ENCODE data around the gene HDAC2.
"Not testable (repeated sequence)": the region's sequence is repeated elsewhere in the genome, so short reads cannot be mapped to it uniquely, and the experiment has no call there.

The HDAC2 gene

DNA sequence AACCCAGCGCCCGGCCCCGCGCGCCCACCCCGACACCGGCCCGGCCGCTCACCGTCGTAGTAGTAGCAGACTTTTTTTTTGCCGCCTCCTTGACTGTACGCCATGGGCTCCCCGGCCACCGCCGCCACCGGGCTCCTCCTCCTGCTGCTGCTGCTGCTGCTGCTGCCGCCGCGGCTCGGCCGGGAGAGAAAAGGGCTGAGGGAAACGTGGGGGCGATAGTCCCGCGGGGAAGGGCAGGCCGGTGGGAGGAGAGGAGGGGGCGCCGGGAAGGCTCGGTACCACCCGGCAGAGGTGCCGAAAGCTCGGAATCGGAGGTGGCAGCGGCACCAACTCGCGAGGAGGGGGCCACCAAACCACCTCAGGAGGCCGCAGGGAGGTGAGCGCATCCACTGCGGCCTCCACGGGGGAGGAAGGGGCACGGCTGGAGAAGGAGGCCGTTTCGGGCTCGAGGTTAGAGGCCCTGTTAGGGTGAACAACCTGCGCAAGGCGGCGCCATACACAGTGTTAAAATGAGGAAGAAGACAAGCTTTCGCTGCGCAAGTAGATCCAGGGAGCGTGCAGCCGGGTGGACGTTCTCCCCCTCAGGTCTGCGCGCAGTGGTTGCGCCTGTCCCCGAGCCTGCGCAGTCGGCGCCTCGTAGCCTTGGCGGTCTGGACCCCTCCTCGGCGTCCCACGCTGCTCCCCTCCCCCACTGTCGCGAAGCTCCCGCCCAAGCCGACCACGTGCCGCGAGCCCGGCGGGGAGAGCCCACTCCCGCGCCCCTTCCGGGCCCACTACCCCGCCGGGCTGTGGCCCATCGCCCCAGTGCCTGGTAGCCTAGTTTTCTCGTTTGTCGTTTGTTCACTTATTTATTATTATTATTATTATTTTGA is at the start of gene HDAC2:
TSS of gene HDAC2 (minus strand) at position 344 of the 872 bp plus-strand sequence. CDS start at position 104, 240 bp downstream.
- peak; percentile 61 to 94 (median 88) for DNase-seq
- intact Hi-C loops (cut with DNase I) = no loop called here

DNA sequence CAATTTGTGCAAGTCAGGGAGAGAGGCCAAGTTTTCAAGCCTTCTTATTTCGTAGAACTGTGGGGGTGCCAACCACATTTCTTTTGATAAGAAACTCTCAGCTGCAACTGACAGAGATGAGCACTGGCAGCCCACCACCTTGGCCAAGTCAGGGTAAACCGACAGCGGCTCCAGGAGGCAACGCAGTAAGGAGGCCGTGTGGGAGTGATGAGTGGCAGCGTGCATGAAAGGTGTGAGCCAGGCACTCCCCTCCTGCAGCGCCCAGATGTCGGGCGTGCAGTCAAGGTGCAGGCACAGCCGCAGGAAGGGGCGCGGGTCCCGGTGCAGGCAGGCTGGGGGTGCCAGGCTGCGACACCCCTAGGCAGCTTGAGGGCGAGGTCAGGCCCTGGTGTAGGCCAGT is 49.2 kb upstream of the HDAC2 start:
- intact Hi-C loops (cut with DNase I) = no loop called here
- peak in 36 of 42 donors; percentile 19 to 91 (median 58) for DNase-seq

DNA sequence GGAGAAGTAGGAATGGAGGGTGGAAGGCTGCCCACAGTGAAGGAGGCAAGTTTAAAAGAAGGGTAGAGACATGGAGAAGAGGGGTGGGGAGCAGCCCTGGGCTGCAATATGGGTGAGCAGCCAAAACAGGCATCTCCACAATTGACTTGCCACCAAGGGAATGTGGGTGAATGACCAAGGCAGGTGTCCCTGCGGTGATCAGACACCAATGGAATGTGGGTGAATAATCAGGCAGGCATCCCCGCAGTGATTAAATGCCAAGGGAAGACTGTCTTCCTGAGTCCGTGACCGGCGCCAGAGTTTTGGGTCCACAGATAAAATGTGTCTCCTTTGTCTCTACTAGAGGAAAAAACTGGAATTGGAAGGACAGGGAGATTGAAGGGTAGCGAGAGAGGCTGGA is 46.2 kb upstream of the HDAC2 start:
- intact Hi-C loops (cut with DNase I); DNase-seq: not testable (repeated sequence)

DNA sequence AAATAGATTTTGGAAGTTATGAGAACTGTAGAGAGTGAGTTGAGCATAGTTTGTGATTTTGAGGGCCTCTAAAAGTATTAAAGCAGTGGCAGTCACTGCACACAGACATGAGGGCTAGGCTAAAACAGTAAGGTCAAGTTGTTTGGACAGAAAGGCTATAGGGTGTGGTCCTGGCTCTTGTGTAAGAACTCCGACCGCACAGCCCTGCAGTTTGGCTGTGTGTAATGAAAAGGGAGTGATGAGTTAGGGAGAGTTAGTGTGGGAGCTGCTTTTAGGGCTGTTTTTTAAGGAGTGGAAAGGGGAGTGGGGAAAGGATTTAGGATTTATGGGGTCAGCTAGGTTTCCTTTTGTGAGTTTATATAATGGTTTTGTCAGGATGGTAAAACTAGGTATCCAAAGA is 43.2 kb upstream of the HDAC2 start:
- intact Hi-C loops (cut with DNase I) = not testable (repeated sequence)

DNA sequence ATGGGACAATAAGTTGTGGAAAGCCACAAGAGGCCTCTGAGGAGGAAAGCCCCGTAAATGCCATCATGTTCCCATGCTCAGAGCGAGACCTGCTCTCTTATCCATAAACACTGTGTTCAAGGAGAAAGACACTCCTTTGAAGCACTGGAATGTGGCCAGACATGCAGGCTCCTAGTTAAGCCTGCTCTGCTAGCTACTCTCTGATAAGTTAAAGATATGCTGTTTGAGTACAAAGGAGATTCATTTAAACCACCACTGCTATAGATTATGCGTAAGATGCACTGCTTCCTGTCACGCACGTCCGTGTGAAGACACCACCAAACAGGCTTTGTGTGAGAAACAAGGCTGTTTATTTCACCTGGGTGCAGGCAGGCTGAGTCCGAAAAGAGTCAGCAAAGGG is 40.5 kb upstream of the HDAC2 start:
- intact Hi-C loops (cut with DNase I); DNase-seq: not testable (repeated sequence)

More for the DNA sequence above, 43.2 kb upstream of the HDAC2 start:
- not testable (repeated sequence) for DNase-seq

DNA sequence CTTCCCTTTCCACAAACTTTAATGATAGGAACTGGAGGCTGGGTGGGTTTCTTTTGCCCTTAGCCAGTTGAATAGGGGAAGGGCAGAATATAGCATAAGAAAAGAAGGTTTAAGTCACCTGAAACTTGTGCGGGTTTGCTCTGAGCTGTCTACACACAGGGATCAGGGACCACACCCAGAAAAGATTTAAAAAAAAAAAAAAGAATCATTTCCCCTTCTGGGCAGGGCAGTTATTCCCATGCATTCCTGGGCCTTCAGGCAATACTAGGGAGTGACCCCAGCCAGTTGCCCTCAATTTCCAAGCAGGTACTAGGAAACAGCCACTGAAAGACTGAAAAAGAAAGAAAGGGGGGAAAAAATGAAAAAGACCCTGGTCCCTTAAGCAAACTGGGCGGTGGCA is 39.6 kb upstream of the HDAC2 start:
- intact Hi-C loops (cut with DNase I) = no loop called here
- peak in 1 of 42 donors; percentile 28 for DNase-seq

DNA sequence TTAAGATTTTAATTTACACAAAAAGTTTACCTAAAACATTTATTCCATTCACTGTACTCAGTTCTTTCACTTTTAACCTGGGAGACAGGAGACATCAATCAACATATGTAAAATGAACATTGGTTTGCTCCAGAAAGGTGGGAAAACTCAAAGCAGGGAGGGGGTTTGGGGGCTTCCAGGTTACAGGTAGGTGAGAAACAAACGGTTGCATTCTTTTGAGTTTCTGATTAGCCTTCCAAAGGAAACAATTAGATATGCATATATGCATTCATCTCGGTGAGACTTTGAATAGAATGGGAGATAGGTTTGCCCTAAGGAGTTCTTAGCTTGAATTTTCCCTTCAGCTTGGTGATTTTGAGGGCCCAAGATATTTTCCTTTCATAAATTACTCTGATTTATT is 38.2 kb upstream of the HDAC2 start:
- intact Hi-C loops (cut with DNase I) = no loop called here
- DNase-seq = peak in 1 of 42 donors; percentile 13

DNA sequence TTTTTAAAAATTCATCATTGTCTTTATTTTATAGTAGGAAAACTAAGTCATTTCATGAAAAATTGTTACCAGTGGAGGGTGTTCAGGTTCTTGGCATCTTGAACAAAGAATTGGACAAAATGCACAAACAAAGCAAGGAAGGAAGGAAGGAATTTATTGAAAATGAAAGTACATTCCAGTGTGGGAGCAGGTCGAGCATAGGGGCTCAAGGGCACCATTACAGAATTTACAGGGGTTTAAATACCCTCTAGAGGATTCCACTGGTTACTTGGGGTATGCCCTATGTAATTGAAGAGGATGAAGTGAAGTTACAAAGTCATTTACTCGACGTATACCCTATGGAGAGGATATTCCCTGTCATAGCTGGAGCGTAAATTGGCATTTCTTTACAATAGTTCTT is 37.4 kb upstream of the HDAC2 start:
- intact Hi-C loops (cut with DNase I) = no loop called here
- DNase-seq = peak in 1 of 42 donors; percentile 17

DNA sequence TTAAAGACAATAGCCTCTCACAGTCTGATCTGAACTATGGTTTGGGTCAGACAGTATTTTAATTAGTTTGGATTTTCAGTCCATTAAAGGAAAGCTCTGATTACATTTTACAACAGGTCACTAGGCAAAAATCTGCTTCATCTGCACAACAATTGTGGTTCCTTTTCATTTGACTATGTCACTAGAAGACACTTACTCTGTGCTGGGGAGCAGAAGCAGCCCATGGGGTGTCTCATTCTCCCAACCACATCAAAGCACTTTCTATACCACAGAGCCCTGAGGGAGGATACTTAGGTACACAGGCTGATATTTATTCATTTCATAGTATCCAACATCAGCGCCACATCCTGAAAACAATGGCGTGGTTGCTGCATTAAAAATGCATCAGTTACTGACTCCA is 36.6 kb upstream of the HDAC2 start:
- intact Hi-C loops (cut with DNase I) = no loop called here
- peak in 1 of 42 donors; percentile 39 for DNase-seq

DNA sequence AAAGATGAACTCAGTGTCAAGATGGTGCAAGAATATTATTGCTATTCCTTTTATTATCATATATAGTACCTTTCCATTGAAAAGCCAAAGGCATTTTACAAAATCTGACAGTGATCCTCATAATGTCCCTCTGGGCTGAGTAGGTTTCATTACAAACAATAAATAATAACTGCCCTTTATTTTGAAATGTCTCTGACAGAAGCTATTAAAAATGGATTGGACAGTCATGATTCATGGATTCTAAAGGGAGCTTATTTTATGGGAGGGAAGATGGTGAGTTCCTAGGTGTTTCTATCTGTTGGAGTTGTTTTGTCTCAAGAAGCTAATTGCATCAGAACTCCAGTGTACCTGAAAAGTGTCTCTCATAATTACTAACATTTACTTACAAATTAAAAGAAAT is 30.4 kb upstream of the HDAC2 start:
- intact Hi-C loops (cut with DNase I) = no loop called here
- DNase-seq = no peak

DNA sequence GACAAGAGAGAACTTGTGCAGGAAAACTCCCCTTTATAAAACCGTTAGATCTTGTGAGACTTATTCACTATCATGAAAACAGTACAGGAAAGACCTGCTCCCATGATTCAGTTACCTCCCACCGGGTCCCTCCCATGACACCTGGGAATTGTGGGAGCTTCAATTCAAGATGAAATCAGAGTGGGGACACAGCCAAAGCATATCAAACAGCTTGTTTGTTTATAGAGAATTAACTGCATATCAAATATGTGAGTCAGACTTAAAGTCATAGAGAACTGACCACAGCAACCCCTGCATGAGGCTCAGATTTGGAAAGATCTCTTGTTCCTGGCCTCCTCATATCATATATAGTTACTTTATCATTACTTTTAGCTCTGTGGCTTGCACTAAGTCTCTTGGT is 29.1 kb upstream of the HDAC2 start:
- intact Hi-C loops (cut with DNase I) = no loop called here
- peak in 1 of 42 donors; percentile 41 for DNase-seq

DNA sequence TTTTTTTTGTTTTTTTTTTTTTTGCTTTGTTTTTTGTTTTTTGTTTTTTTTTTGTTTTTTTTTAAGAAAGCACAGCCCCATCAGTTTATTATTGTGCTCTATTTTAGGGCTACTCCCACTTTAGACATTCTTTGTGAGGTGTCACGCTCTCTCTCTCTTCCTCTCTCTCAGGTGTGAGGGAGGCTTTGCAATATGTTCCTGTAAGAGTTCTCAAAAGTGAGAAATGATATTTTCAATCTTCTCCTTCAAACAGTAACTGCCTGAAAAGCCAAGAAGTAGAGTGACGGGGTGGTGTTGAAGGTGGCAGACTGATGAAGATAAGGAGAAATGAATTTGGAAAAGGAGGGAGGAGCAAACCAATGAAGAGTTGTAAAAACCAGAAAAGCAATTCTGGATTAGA is 28.3 kb upstream of the HDAC2 start:
- intact Hi-C loops (cut with DNase I) = loop anchor here (5.0 to 10.0 kb wide), 5 partner anchors 93 to 1896 kb away; partner anchors contain the start of gene HS3ST5
- peak in 1 of 42 donors; percentile 9 for DNase-seq

DNA sequence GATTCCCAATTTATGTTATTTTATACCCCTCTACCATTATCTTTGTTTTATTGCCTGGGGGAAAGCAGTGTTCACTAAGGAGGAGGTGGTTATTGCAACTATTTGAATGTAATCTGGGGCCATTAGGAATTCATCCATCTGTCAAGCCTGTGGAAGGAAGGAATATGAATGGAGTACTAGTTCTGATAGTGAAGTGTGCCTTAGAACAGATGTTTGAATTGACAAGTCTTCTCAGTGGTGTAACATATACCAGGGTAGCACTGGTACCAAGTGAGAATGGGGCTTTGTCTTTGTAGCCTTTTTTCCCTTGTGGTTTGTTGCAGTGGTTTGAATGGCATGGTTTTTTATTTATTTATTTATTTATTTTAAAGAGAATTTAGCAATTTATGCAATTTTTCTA is 27.9 kb upstream of the HDAC2 start:
- intact Hi-C loops (cut with DNase I) = loop anchor here (5.0 to 10.0 kb wide), 5 partner anchors 93 to 1896 kb away; partner anchors contain the start of gene HS3ST5
- DNase-seq = peak in 15 of 42 donors; percentile 18 to 81 (median 50)

DNA sequence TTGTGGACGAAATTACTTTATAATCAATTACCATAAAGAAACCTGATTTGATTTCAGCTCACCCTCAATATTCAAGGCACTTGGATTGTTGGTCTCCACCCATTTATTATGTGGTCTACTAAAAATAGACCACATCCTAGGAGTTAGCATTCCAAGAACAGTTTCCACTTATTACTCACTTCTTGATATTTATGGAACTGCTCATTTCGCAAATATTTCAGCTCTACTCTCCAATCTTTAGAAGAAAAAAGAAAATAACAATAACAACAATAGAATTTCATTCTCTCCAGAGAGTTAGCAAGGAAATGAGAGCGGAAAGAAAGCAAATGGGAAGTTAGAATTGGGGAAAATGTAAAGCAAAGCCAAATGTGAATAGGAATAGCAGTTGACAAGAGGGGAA is 26.2 kb upstream of the HDAC2 start:
- no peak for DNase-seq
- intact Hi-C loops (cut with DNase I) = loop anchor here (5.0 to 10.0 kb wide), 5 partner anchors 95 to 1898 kb away; partner anchors contain the start of gene HS3ST5

DNA sequence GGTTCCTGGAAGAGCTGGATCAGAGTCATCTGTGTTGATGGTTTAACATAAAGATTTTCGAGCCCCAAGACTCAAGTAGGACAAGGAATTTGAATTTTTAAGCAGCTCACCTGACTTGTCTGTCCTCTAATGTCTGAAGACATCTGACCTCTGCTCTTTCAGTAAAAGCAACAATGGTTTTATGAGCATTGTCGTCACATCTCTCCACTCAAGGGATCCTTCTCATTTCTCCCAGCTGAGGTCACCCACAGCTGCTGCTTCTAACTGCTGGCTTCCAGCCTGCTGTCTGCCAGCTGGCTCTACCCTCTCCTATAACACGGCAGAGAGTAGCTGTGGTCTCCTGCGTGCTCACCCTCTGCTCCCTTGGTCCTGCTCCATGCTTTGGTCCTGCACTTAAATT is 24.7 kb upstream of the HDAC2 start:
- intact Hi-C loops (cut with DNase I) = loop anchor here (5.0 to 10.0 kb wide), 5 partner anchors 97 to 1899 kb away; partner anchors contain the start of gene HS3ST5
- DNase-seq = peak; percentile 45 to 91 (median 81)

DNA sequence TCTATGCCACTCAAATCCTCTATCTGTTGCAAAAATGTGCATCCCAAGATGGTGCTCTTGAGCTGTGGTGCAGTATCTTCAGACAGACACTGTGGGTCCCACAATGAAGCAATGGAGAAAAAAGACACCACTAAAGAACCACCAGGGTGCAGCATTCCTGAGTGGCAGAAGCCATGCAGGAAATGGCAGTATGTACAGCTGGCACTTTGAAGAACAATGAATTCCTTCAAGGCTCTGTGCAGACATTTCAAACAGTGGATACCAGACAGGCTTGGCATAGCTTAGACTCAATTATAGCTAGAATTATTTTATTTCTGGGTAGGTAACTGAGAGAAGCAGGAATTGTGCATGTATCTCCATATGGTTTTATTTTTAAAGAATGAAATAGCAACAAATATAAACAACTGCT is 24.0 kb upstream of the HDAC2 start:
- DNase-seq = peak; percentile 22 to 95 (median 85)

DNA sequence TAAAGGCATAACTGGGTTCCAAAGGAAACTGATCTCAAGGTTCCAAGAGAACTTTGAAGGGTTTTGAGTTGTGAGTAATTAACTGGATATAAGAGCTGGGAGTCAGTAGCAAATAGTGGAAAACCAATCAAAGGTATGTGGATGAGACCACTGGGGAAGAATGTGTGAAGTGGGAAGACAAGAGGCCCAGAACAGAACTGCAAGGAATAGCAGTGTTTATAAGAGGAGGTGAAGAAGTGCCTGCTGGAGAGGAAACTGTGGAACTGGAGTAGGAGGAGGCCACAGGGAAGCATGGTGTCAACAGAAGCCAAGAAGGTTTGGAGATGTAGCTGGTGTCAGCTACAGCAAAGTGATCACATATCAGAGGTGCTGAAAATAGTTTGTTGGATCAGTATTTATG is 18.7 kb upstream of the HDAC2 start:
- intact Hi-C loops (cut with DNase I) = loop anchor here (10.0 kb wide), 2 partner anchors 305 to 1905 kb away; no protein-coding TSS in a partner anchor
- no peak for DNase-seq

More for the DNA sequence above, 24.0 kb upstream of the HDAC2 start:
- intact Hi-C loops (cut with DNase I) = loop anchor here (5.0 to 10.0 kb wide), 5 partner anchors 97 to 1900 kb away; partner anchors contain the start of gene HS3ST5

DNA sequence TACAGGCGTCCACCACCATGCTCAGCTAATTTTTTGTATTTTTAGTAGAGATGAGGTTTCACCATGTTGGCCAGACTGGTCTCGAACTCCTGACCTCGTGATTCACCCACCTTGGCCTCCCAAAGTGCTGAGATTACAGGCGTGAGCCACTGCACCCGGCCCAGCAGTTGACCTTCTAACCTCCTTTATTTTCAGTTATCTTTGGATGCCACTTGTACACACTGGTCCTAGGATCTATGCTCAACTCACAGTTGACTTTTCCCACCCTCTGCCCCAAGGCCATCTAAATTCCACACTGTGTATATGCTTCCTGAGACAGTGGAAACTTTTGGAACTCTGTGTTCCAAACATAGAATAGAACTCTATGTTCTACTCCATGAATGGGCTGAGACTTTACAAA is 11.7 kb upstream of the HDAC2 start:
- DNase-seq; intact Hi-C loops (cut with DNase I): not testable (repeated sequence)

DNA sequence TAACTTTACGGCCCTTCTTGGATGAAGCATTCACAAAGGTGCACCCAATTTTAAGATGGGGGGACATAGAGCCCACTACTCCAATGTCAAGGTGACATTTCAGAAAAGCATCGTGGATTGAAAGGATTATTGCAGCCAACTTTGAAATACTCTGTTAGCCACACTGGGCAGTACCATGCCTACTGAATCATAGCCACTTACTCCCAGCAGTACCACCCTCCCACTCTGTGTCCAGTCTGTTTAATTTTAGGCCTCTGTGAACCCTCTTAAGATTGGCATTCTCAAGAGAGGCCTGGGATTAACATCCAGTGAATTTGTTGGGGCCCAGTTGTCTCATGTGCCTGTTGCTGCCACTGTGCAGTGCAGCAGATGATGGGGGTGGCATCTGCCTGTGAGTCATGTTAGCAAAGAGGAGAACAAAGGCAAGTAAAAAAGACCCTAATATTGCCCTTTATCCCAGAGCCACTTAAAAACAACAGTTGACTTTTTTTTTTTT is 11.2 kb upstream of the HDAC2 start:
- intact Hi-C loops (cut with DNase I) = no loop called here
- DNase-seq = no peak

DNA sequence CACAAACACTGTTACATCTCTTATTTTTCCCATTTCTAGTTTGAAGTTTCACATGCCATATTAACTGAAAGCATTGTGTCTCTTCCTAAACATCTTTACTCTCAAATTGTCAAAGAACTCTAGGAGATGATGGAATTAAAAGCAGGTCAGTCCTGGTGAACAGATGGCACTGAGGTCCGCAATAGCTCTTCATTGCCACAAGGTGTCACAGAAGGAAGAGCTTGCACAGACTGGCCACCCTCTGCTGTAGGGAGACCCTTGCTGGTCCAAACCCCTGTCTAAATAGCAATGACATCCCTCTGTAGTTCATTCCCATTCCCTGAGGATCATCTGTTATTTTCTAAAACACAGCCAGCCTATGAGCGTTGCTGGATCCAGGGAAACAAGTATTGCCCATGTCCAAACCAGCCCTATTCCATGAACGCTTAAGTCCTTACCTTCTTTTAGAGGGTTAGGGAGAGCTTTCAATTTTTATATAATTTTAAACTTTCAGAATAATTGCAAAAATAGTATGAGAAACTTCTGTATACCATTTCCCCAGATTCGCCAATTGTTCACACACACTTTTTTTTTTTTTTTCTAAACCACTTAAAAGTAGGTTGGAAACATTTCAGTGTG is 10.1 kb upstream of the HDAC2 start:
- no peak for DNase-seq
- intact Hi-C loops (cut with DNase I) = no loop called here
